Glomerular visceral epithelial cell (primary cell): ENCODE data around the gene AQP11.
"Not testable (repeated sequence)": the region's sequence is repeated elsewhere in the genome, so short reads cannot be mapped to it uniquely, and the experiment has no call there.

Experiments used
- DNase-seq: peaks from one replicate; pipeline ENCODE4 v3.0.0-alpha.2; 2016; ENCODE audit errors: extremely low spot score

The AQP11 gene, protein sequence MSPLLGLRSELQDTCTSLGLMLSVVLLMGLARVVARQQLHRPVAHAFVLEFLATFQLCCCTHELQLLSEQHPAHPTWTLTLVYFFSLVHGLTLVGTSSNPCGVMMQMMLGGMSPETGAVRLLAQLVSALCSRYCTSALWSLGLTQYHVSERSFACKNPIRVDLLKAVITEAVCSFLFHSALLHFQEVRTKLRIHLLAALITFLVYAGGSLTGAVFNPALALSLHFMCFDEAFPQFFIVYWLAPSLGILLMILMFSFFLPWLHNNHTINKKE

DNA sequence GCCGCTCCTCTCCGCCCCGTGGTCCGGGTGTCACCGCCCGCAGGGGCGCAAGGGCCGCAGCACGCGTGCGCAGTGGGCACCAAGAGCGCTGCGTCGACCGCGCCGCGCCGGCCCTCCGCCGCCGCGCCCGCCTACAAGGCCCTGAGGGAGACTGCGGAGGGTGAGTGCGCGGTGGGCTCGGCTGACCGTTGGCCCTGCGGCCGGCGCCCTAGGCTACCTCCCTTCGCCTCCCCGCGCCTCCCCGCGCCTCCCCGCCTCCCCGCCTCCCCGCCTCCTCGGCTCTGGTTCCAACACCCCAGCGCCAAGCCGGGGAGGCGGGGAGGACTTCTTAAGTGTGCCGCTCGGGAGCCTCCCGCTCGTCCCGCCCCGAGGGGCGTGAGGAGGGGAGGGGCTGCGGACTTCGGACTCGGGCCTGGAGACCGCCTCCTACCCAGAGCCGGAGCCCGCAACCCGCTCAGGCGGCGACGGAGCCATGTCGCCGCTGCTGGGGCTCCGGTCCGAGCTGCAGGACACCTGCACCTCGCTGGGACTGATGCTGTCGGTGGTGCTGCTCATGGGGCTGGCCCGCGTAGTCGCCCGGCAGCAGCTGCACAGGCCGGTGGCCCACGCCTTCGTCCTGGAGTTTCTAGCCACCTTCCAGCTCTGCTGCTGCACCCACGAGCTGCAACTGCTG is at the start of gene AQP11:
Gene AQP11 (plus strand): TSS at position 433 of the 673 bp plus-strand sequence. CDS start 40 bp downstream, at position 473.
- DNase-seq: peak; percentile 85

DNA sequence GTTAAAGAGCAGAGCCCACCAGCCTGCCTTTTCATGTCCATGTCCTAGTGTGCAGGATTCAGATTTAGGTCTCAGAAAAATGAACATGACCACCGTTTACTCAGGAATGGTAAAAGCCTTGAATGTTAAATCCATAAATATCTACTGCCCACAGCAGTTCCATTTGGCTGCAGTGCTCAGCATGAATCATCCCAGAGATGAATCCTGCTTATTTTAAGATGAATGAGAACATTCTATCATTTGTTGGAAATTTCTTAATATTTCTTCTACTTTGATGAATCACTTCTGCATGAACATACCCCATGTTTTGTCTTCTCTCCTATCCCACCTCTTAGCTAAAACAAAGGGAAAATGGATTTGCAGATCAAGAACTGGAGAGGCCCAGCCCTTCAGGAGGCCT is 47.5 kb upstream of the AQP11 start:
- DNase-seq: no peak

DNA sequence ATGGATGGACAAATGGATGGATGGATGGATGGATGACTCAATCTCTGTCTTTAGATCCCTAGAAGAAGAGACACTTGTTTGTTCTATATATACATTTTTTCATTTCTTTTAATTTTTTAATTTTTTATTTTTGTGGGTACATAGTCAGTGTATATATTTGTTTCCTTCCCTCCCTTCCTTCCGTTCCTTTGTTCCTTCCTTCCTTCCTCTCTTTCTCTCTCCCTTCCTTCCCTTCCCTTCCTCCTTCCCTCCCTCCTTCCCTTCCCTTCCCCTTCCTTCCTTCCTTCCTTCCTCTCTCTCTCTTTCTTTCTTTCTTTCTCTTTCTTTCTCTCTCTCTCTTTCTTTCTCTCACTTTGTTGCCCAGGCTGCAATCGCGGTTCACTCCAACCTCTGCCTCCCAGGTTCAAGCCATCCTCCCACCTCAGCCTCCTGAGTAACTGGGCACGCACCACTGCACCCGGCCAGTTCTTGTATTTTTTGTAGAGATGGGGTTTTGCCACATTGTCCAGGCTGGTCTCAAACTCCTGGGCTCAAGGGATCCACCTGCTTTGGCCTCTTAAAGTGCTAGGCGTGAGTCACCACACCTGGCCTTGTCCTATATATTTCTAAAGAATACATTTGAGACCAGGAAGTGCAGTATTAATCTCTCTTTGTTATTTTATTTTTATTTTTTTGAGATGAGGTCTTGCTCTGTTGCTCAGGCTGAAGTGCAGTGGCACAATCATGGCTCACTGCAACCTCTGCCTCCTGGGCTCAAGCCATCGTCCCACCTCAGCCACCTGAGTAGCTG is 42.5 kb upstream of the AQP11 start:
- DNase-seq: no peak

GRCh38 chr11:77547863-77548551 is 41.7 kb upstream of the AQP11 start:
- DNase-seq: peak; percentile 61

DNA sequence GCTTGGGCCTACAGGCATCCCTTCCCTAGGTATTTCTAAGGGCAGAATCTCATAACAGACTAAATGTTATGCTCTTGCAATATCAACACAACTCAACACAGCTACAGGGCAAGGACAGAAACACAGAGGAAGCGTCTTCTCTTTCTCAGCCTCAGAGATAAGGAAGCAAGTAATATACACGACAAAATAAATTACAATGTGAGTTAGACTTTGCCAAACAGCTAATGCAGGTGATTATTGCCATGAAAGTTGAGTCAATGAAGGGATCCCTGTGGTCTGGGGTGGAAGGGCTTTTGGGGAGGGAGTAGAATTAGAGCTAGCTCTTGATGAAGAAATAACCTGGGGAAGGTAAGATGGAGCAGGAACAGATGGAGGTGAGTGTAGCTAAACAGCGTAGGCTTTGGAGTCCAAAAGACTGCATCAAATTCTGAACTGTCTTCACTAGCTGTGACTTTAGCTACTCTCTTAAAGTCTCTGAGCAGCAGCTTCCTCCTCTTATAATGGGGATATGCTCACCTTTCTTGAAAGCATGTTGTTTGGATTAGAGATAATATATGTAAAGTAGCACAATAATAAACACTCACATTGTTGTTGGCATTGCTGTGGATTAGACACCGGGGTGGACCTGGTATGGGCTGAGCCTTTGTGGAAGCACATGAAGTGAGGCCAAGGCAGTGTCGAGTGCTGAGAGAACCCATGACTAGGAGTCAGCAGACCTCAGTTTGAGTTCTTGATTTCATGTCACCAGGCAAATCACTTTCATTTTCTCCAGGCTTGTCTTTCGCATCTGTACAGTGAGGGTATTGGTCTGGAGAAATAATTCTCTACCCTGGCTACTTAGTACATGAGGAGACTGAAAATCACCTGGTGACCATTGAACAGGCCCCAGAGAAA is 41.0 kb upstream of the AQP11 start:
- DNase-seq: no peak

DNA sequence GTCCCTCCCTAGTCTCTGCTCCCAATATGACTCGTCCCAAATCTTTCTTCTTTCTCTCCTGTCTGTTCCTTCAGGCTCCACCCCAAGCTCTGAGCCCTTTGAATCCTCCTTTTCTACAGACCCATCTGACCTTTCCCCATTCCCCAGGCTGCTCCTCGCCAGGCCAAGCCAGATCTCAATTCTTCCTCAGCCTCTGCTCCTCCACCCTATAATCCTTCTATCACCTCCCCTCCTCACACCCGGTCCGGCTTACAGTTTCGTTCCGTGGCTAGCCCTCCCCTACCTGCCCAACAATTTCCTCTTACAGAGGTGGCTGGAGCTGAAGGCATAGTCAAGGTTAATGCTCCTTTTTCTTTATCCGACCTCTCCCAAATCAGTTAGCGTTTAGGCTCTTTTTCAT is 38.3 kb upstream of the AQP11 start:
- not testable (repeated sequence) for DNase-seq

DNA sequence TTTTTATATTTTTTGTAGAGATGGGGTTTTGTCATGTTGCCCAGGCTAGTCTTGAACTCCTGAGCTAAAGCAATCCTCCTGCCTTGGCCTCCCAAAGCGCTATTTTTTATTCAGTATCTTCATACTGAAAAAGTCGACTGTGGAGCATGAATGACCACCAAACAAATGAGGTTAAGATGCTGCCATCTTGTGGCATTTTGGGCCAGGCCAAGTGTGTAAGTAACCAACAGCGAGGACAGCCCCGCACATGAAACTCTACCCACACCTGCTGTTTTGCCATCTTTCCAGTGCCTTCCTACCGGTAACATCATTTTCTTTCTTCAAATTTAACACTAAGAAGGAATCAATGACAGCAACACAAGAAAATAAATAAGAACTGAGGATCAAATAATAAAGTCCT is 32.2 kb upstream of the AQP11 start:
- DNase-seq: no peak

- no peak for DNase-seq
Observed at GRCh38 chr11:77558380-77558779, 31.4 kb upstream of the AQP11 start.

- DNase-seq: peak; percentile 56
Observed at GRCh38 chr11:77559686-77560401, 29.9 kb upstream of the AQP11 start.

GRCh38 chr11:77560605-77561004 is 29.1 kb upstream of the AQP11 start:
- peak; percentile 49 for DNase-seq

DNA sequence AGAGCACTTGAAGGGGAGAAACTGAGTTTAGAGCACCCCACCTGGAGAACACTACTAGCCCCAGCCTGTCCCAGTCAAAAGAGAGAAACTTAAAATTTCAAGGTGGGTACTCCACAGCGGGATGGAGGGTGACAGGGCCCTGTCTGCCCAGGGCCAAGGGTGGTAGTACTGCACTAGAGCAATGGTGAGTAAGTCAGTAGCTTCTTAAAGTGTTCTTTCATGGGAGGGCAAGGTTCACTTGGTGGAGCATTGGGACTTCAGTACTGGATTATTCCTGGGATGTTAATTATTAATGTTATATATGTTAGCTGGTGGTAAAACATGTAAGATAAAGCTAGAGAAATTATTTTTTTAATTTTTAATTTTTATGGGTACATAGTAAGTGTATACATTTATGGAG is 28.5 kb upstream of the AQP11 start:
- DNase-seq: no peak

DNA sequence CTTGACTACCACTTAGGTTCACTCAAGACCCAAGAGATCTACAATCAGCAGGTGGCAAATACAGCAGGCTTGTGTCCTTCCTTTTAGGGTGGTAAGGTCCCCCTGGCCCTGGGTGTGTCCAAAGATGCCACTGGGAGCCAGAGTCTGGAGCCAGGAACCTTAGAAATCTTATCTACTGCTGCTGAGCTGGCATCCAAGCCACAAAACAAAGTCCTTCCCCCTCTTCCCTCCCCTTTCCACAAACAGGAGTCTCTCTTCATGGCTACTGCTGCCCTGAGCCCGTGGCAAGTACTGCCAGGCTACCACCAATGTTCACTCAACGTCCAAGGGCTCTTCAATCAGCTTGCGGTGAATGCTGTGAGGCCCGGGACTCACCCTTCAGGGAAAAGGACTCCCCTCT is 21.4 kb upstream of the AQP11 start:
- DNase-seq: no peak

- no peak for DNase-seq
Observed at GRCh38 chr11:77568916-77569675, 20.7 kb upstream of the AQP11 start.

- DNase-seq: no peak
Observed at GRCh38 chr11:77569676-77570070, 20.1 kb upstream of the AQP11 start.

DNA sequence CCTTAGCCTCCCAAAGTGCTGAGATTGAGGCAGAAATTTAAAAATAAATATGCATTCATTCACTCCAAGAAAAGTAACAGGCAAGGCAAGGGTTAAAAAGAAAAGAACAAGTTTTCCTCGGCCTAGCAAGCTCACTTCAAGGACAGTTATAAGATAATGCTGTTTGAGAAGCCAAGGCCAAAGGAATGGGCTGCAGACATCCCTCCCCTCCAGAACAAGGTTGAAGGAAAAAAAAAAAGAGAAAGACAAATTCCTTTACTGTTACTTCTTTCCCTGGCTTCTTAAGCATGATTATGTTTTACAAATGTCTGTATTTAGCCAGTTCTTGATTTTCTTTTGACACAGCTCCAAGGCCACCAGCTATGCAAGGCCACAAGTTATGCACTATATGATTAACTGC is 18.9 kb upstream of the AQP11 start:
- not testable (repeated sequence) for DNase-seq

DNA sequence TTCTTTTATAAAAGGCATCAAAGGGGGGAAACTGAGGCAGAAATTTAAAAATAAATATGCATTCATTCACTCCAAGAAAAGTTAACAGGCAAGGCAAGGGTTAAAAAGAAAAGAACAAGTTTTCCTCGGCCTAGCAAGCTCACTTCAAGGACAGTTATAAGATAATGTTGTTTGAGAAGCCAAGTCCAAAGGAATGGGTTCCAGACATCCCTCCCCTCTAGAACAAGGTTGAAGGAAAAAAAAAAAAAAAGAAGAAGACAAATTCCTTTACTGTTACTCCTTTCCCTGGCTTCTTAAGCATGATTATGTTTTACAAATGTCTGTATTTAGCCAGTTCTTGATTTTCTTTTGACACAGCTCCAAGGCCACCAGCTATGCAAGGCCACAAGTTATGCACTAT is 14.3 kb upstream of the AQP11 start:
- DNase-seq: not testable (repeated sequence)

GRCh38 chr11:77580712-77581337 is 8.9 kb upstream of the AQP11 start:
- DNase-seq: peak; percentile 13

GRCh38 chr11:77589181-77589520 is 602 bp upstream of the AQP11 start:
- DNase-seq: no peak

GRCh38 chr11:77590194-77590782 is 535 bp downstream of the AQP11 start:
- peak; percentile 31 for DNase-seq
